Activated CD4-positive, alpha-beta memory T cell treated with anti-CD3 and anti-CD28 coated beads, Interleukin-2, amount 10 ng/mL, durations not matched to agents 7 days and 5 days (primary cell): ENCODE results near the gene RNF44. TPM values are rescaled to one million over a fixed set of nuclear protein-coding genes. Genes with fewer than 3 reads are reported as not detected.

Experiments
- CTCF ChIA-PET: fragments of 350-600 bp; sonication (Branson Sonifier 250); formaldehyde crosslinking; loops from one replicate; lab custom pipeline; 2021; ENCODE audit warnings: antibody characterized with exemption, inconsistent platforms; lab: Charles Lee
- POLR2A ChIA-PET: fragments of 350-600 bp; sonication (Branson Sonifier 250); formaldehyde crosslinking; loops from one replicate; lab custom pipeline; 2021; ENCODE audit warnings: antibody characterized with exemption; lab: Charles Lee
- DNase-seq: peaks from one replicate; pipeline ENCODE4 v3.0.0-alpha.2; 2020
- H3K27ac Mint-ChIP-seq: one replicate; pipeline ENCODE4 v1.8.0; 2021; ENCODE audit warnings: mild to moderate bottlenecking, mixed read lengths
- H3K27me3 Mint-ChIP-seq: one replicate; pipeline ENCODE4 v1.8.0; 2021; ENCODE audit warnings: mixed read lengths
- H3K36me3 Mint-ChIP-seq: one replicate; pipeline ENCODE4 v1.8.0; 2021; ENCODE audit warnings: low read depth, mixed read lengths
- H3K4me1 Mint-ChIP-seq: one replicate; pipeline ENCODE4 v1.8.0; 2021; ENCODE audit warnings: mixed read lengths
- H3K4me3 Mint-ChIP-seq: one replicate; pipeline ENCODE4 v1.8.0; 2021; ENCODE audit warnings: mild to moderate bottlenecking, mixed read lengths
- H3K9me3 Mint-ChIP-seq: one replicate; pipeline ENCODE4 v1.8.0; 2021; ENCODE audit warnings: mixed read lengths
- total RNA-seq, 2 experiments: library from RNA; stranded (reverse); gene quantifications; one replicate each; pipeline ENCODE4 v1.2.3, GENCODE V29; 2021

The RNF44 gene
- total RNA-seq, 2 experiments from 2014 or later = 142 to 143 TPM

DNA sequence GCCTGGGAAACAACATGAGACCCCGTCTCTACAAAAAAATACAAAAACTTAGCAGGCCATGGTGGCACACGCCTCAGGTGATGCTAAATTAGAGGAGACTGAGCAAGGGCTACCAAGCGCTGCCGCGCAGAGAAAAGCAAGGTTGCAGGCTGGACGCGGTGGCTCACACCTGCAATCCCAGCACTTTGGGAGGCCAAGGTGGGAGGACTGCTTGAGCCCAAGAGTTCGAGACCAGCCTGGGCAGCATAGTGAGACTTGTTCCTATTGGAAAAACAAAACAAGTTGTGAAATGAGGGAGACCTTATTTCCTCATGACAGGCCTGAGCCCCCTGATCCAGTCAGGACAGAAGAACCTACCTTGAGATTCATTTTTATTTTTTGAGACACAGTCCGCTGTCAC, 11.5 kb downstream of the RNF44 start:
- no peak for DNase-seq
- POLR2A ChIA-PET = interaction anchor here (1.2 to 1.8 kb wide), 2 partner anchors 8 to 16 kb away, joined by 3 to 4 read pairs; no protein-coding TSS in a partner anchor
- H3K27me3 Mint-ChIP-seq = peaks cover 2% of the 10 kb centered on the region
- peaks cover 29% of the 10 kb centered on the region for H3K36me3 Mint-ChIP-seq
- H3K4me1 Mint-ChIP-seq = peaks cover 20% of the 10 kb centered on the region
- no peak overlapping the region for H3K27ac Mint-ChIP-seq
- no peak overlapping the region for H3K4me3 Mint-ChIP-seq
- no peaks in the 10 kb centered on the region for H3K9me3 Mint-ChIP-seq
- CTCF ChIA-PET = no interaction called here

DNA sequence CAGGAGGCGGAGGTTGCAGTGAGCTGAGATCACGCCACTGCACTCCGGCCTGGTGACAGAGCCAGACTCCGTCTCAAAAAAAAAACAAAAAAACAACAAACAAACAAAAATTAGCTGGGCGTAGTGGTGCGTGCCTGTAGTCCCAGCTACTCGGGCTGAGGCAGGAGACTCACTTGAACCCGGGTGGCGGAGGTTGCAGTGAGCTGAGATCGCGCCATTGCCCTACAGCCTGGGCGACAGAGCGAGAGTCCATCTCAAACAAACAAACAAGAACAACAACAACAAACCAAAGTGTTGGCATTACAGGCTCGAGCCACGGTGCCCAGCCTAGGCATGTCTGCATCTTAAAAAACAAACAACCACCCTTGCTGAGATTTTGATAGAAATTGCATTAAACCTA, 12.2 kb downstream of the RNF44 start:
- H3K9me3 Mint-ChIP-seq = no peaks in the 10 kb centered on the region
- ChIA-PET CTCF (no interaction called here), POLR2A (interaction anchor here (0.9 to 1.8 kb wide), 3 partner anchors 9 to 17 kb away, joined by 3 to 4 read pairs (median 4); no protein-coding TSS in a partner anchor)
- H3K36me3 Mint-ChIP-seq = peaks cover 26% of the 10 kb centered on the region
- peaks cover 20% of the 10 kb centered on the region for H3K4me1 Mint-ChIP-seq
- no peak for DNase-seq
- H3K27me3 Mint-ChIP-seq = peaks cover 2% of the 10 kb centered on the region
- no peak overlapping the region for H3K4me3 Mint-ChIP-seq
- H3K27ac Mint-ChIP-seq = no peak overlapping the region

DNA sequence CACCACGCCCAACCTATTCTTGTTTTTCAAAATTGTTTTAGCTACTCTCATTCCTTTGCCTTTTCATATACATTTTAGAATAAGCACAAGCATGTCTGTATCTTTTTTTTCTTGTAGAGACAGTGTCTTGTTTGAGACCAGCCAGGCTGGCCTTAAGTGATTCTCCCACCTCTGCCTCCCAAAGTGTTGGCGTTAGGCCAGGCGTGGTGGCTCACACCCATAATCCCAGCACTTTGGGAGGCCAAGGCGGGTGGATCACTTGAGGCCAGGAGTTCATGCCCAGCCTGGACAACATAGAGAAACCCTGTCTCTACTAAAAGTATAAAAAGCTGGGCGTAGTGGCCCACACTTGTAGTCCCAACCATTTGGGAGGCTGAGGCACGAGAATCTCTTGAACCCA, 13.1 kb downstream of the RNF44 start:
- POLR2A ChIA-PET = interaction anchor here (1.7 to 1.8 kb wide), 2 partner anchors 10 to 19 kb away, joined by 5 to 8 read pairs; no protein-coding TSS in a partner anchor
- Mint-ChIP-seq H3K27ac (no peak overlapping the region), H3K9me3 (no peaks in the 10 kb centered on the region), H3K36me3 (peaks cover 19% of the 10 kb centered on the region), H3K4me1 (peaks cover 13% of the 10 kb centered on the region), H3K4me3 (no peak overlapping the region), H3K27me3 (peaks cover 2% of the 10 kb centered on the region)
- no peak for DNase-seq
- CTCF ChIA-PET = no interaction called here

DNA sequence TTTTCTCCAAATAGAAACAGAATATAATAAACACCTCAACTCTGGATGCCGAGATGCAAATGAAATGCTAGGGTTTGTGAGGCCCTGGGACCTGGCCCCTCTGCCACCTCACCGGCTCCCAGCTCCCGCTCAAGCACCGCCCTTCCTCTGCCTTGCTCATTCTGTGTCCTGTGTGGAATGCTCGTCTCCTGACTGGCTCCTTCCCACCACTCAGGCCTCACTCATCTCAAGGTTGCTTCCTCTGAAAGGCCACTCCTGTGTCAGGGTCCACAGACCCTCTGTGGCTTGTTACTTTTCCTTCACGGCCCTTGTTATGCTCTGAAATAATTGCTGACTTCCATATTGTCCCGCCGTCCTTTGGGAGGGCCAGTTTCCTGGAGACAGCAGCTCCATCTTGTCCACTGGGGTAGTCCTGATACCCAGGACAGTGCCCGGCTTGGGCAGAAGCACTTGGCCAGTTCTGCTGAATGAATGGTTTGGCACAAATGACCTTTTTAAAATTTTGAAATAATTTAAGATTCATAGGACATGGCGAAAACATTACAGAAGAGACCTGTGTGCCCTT, 15.4 kb downstream of the RNF44 start:
- peaks cover 4% of the 10 kb centered on the region for H3K36me3 Mint-ChIP-seq
- ChIA-PET POLR2A (interaction anchor here (1.1 kb wide), 1 partner anchor 15 kb away, joined by 3 read pairs; the partner anchor contains the start of gene RNF44), CTCF (no interaction called here)
- H3K27ac Mint-ChIP-seq = no peak overlapping the region
- DNase-seq = no peak
- H3K27me3 Mint-ChIP-seq = peaks cover 2% of the 10 kb centered on the region
- no peak overlapping the region for H3K4me3 Mint-ChIP-seq
- H3K9me3 Mint-ChIP-seq = no peaks in the 10 kb centered on the region
- H3K4me1 Mint-ChIP-seq = peaks cover 6% of the 10 kb centered on the region

DNA sequence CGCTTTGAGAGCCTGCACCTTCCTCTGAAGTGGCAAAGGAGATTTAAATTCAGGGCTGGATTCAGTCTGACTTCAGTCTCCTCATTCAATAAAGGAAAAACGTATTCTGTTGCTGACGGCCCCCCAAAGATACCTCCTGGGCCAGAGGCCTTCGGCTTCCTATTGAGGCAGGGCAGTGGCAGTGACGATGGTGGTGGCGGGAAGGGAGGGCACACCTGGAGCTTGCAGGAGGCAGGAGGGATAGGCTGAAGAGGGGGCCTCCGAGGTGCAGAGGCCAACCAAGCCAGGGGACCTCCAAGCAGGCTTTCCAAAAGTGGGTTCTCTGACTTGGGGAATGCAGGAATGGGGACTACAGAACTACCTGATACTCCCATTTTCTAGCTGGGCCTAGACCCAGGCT, 15.9 kb downstream of the RNF44 start:
- ChIA-PET CTCF (no interaction called here), POLR2A (interaction anchor here (1.1 kb wide), 1 partner anchor 16 kb away, joined by 3 read pairs; the partner anchor contains the start of gene RNF44)
- H3K9me3 Mint-ChIP-seq = no peaks in the 10 kb centered on the region
- peaks cover 4% of the 10 kb centered on the region for H3K36me3 Mint-ChIP-seq
- no peak for DNase-seq
- no peak overlapping the region for H3K4me3 Mint-ChIP-seq
- H3K27me3 Mint-ChIP-seq = peaks cover 2% of the 10 kb centered on the region
- peaks cover 6% of the 10 kb centered on the region for H3K4me1 Mint-ChIP-seq
- H3K27ac Mint-ChIP-seq = no peak overlapping the region

DNA sequence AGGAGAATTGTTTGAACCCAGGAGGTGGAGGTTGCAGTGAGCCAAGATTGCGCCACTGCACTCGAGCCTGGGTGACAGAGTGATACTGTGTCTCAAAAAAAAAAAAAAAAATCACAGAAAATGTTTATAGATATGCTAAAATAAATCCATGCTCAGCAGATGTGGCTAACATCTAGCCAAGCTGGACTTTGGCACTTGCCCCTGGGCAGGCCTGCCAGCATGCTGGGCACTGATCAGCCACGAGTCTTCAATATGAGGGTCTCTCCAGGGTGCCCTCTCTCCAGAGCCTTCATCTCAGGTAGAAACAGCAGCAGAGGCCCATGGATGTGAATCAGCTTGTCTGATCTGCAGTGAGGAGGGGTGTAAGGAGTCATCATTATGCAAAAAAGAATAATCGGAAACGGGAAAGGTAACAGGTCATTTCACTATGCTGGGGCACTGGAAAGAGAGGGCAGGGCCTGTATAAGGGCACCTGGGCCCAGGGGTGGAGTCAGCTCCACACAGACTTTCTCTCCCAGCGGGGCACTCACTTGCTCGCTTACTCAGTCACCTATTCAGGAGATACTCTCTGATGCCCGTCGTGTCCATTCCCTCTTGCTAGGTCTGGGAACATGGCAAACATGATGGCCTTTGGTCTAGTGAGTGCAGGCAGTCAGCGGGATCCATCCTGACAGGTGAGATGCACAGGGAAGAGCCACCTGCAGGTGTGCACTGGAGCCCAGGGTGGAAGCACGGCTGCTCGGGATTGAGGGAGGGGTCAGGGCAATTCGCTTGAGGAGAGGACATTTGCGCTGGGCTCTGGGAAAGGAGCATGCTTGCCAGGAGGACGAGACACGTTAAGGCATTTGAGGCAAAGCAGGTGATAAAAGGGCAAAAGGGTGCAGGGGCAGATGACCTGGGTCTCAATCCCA, 17.1 kb downstream of the RNF44 start:
- CTCF ChIA-PET = no interaction called here
- Mint-ChIP-seq H3K4me3 (no peak overlapping the region), H3K27ac (no peak overlapping the region), H3K36me3 (no peaks in the 10 kb centered on the region), H3K4me1 (peaks cover 9% of the 10 kb centered on the region), H3K9me3 (no peaks in the 10 kb centered on the region), H3K27me3 (peaks cover 2% of the 10 kb centered on the region)
- POLR2A ChIA-PET = interaction anchor here (1.1 to 1.7 kb wide), 2 partner anchors 13 to 17 kb away, joined by 3 to 6 read pairs; partner anchors contain the start of gene RNF44
- no peak for DNase-seq

DNA sequence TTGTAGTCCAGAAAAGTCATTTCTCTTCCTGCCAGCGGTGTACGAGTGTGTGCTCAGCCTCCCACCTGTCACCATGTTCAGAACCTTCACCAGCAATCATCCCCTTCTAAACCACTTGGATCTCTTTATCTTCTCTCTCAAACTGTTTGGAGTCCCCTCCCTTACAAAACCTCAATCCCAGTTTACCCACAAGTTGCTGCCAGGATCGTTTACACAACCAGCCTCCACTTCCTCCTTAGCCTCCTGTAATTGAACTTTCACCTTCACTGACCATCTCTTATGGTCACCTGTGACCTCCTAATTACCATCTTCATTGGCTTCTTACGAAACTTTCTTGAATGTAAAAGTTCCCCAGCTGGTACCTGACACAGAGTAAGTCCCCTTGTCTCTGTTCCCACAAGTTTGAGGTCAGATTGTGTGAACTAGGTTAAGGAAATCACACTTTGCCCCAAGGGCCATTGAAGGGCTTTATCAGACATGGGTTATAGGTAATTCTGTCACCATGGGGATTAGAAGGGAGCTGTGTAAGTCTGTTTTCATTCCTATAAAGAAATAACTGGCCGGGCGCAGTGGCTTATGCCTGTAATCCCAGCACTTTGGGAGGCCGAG, 20.0 kb downstream of the RNF44 start:
- ChIA-PET CTCF (interaction anchor here (0.8 kb wide), 1 partner anchor 101 kb away, joined by 3 read pairs; the partner anchor contains the start of gene CLTB), POLR2A (interaction anchor here (0.8 to 1.0 kb wide), 2 partner anchors 21 to 56 kb away, joined by 3 read pairs; no protein-coding TSS in a partner anchor)
- Mint-ChIP-seq H3K4me3 (no peak overlapping the region), H3K9me3 (no peaks in the 10 kb centered on the region), H3K4me1 (peaks cover 13% of the 10 kb centered on the region), H3K27me3 (no peaks in the 10 kb centered on the region), H3K27ac (no peak overlapping the region), H3K36me3 (no peaks in the 10 kb centered on the region)
- DNase-seq = no peak

DNA sequence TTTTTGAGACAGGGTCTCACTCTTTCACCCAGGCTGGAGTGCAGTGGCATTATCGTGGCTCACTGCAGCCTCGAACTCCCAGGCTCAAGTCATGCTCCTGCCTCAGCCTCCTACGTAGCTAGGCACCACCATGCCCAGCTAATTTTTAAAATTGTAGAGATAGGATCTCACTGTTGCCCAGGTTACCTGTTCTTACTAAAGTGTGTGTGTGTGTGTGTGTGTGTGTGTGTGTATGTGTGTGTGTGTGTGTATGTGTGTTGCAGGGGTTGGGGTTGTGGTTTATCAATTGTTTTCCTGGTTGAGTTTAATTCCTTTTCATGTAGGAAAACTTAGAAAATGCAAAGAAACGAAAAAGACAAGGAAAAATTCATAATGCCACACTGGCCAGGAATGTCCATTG, 21.8 kb downstream of the RNF44 start:
- CTCF ChIA-PET = no interaction called here

DNA sequence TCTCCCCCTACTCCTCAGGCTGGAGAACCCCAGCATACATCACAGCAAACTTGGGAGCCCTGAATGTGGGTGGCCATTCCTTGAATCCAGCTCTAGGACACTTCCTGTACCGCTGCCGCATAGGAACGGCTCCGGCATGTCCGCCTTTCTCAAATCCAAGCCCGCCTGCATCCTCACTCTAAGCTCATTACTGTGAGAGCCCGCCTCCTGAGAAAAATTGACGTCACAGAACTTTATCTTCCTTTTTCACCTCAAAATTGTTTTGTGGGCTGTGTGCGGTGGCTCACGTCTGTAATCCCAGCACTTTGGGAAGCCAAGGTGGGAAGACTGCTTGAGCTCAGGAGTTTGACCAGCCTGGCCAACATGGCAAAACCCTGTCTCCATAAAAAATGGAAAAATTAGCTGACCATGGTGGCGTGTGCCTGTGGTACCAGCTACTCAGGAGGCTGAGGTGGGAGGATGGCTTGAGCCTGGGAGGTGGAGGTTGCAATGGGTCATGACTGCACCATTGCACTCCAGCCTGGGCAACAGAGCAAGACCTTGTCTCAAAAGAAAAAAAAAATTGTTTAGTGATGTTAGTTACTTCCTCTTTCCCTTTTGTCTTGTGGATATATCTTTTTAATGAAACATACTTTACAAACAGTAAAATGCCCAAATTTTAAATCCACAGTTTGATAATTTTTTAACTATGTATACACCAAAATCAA, 22.8 kb downstream of the RNF44 start:
- POLR2A ChIA-PET = no interaction called here
- no peaks in the 10 kb centered on the region for H3K27me3 Mint-ChIP-seq
- H3K4me3 Mint-ChIP-seq = no peak overlapping the region
- H3K27ac Mint-ChIP-seq = no peak overlapping the region
- peaks cover 15% of the 10 kb centered on the region for H3K4me1 Mint-ChIP-seq
- H3K36me3 Mint-ChIP-seq = peaks cover 6% of the 10 kb centered on the region
- DNase-seq = no peak
- no peaks in the 10 kb centered on the region for H3K9me3 Mint-ChIP-seq
- CTCF ChIA-PET = no interaction called here

More for the DNA sequence above, 21.8 kb downstream of the RNF44 start:
- H3K36me3 Mint-ChIP-seq = no peaks in the 10 kb centered on the region
- no peak for DNase-seq
- H3K4me1 Mint-ChIP-seq = peaks cover 15% of the 10 kb centered on the region
- H3K9me3 Mint-ChIP-seq = no peaks in the 10 kb centered on the region
- H3K27me3 Mint-ChIP-seq = no peaks in the 10 kb centered on the region
- no peak overlapping the region for H3K27ac Mint-ChIP-seq
- POLR2A ChIA-PET = no interaction called here
- no peak overlapping the region for H3K4me3 Mint-ChIP-seq

DNA sequence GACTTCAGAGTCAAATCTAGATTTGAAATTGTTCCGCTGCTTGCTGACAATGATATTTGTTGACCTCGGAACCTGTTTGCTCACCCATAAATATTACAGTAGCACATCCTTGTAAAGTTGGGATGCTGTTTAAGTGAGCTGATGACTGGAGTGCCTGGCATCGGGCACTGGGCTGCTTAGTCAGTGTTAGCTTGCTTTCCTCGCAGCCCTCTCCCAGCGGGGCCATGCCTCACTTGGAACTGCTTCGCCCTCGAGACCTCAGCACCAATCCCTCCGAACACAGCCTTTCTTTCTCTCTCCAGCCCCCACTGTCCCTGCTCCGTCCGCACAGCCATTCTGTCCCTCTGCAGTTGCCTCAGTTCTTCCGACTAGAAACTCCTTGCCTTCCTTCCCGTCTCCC, 23.4 kb downstream of the RNF44 start:
- Mint-ChIP-seq H3K27ac (no peak overlapping the region), H3K9me3 (no peaks in the 10 kb centered on the region), H3K36me3 (peaks cover 12% of the 10 kb centered on the region), H3K27me3 (no peaks in the 10 kb centered on the region), H3K4me3 (no peak overlapping the region), H3K4me1 (peaks cover 15% of the 10 kb centered on the region)
- CTCF ChIA-PET = no interaction called here
- no peak for DNase-seq
- POLR2A ChIA-PET = no interaction called here

DNA sequence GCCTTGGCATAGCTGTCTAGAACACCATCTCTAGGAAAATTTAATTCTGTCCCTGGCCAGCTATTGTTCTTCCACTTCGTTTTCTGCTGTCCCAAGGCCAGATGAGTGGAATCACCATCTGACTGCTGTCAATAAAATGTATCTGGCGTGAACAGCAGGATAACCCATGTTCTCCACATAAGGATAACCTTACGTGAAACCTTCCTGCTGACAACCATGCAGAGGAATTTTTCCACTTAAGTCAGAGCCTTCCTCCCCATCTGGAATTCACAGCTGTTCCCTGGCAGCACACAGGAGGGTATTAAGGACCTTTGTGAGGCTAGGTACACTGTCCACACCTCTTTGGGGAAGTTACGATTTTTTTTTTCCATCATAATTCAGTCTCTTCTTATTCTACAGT, 28.6 kb downstream of the RNF44 start:
- H3K9me3 Mint-ChIP-seq = no peaks in the 10 kb centered on the region
- ChIA-PET POLR2A (interaction anchor here (1.4 to 1.9 kb wide), 2 partner anchors 21 to 25 kb away, joined by 4 read pairs; no protein-coding TSS in a partner anchor), CTCF (no interaction called here)
- H3K27me3 Mint-ChIP-seq = no peaks in the 10 kb centered on the region
- H3K27ac Mint-ChIP-seq = no peak overlapping the region
- no peak overlapping the region for H3K4me3 Mint-ChIP-seq
- H3K4me1 Mint-ChIP-seq = peaks cover 5% of the 10 kb centered on the region
- peaks cover 50% of the 10 kb centered on the region for H3K36me3 Mint-ChIP-seq
- DNase-seq = no peak

DNA sequence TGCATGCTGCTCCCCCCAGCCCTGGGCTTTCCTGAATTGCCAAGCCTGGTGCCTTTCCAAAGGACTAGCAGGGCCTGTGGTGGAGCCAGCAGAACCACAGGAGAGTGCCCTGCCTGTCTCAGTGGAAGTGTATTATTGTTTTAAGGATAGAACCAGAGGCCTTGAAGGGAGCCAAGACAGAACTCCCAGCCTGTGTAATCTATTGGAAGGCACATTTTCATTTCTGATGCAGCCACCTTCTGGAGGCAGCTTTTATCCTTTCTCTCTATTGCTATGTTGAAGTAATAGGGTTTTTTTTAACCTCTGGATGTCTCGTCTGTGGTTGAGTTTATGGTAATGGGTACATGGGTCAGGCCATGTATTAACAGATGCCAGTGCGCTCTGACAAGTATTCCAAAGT, 29.3 kb downstream of the RNF44 start:
- Mint-ChIP-seq H3K4me1 (peaks cover 4% of the 10 kb centered on the region), H3K9me3 (no peaks in the 10 kb centered on the region), H3K4me3 (no peak overlapping the region), H3K27me3 (no peaks in the 10 kb centered on the region), H3K27ac (no peak overlapping the region), H3K36me3 (peaks cover 56% of the 10 kb centered on the region)
- POLR2A ChIA-PET = interaction anchor here (1.4 to 1.5 kb wide), 2 partner anchors 22 to 28 kb away, joined by 4 read pairs; no protein-coding TSS in a partner anchor
- CTCF ChIA-PET = no interaction called here
- no peak for DNase-seq
